IMR-90 (cell line): ENCODE data around the gene OR51A7. TPM values are rescaled to one million over a fixed set of nuclear protein-coding genes. Genes with fewer than 3 reads are reported as not detected.

Experiments used
- ATAC-seq: fragments of 200-7000 bp; cut with Tn5 transposase; 2 replicates; pipeline ENCODE4 v1.9.1; 2020; ENCODE audit warnings: low read depth, mild to moderate bottlenecking, moderate library complexity
- BruUV-seq: library from RNA; stranded (reverse); fragments of 400-500 nt; replicated peaks from 2 replicates; lab custom pipeline; 2021; lab: Mats Ljungman, UMichigan
- CTCF ChIA-PET: fragments of 300-600 bp; formaldehyde crosslinking; extraction: SDS; loops from one replicate; lab custom pipeline; 2021; ENCODE audit warnings: antibody characterized with exemption; lab: Yijun Ruan, JAX
- POLR2A ChIA-PET: fragments of 300-600 bp; sonication (Branson Sonifier 250); formaldehyde crosslinking; loops from one replicate; lab custom pipeline; 2022; ENCODE audit warnings: antibody characterized with exemption; ENCODE audit not compliant: unreplicated experiment; lab: Charles Lee
- DNase-seq: peaks from one replicate; pipeline ENCODE4 v3.0.0; 2013
- H2AFZ ChIP-seq: replicated peaks from 2 replicates; pipeline ENCODE3; 2013; ENCODE audit warnings: low read length, mild to moderate bottlenecking; ENCODE audit not compliant: poor library complexity
- H2AK5ac ChIP-seq: 2 replicates; pipeline ENCODE4 v1.6.1; 2013; ENCODE audit warnings: low read depth, low read length, inconsistent platforms
- H2AK9ac ChIP-seq: replicated peaks from 2 replicates; pipeline ENCODE3; 2013; ENCODE audit warnings: mild to moderate bottlenecking, low read depth, low read length, moderate library complexity; ENCODE audit not compliant: poor library complexity
- H2BK120ac ChIP-seq: 2 replicates; pipeline ENCODE4 v1.6.1; 2013; ENCODE audit warnings: low read depth, low read length, inconsistent platforms
- H2BK15ac ChIP-seq: 3 replicates; pipeline ENCODE4 v1.6.1; 2013; ENCODE audit warnings: low read depth, low read length, inconsistent platforms
- H2BK20ac ChIP-seq: 2 replicates; pipeline ENCODE4 v1.6.1; 2013; ENCODE audit warnings: low read depth, mild to moderate bottlenecking, inconsistent platforms, low read length, moderate library complexity
- H2BK5ac ChIP-seq: 2 replicates; pipeline ENCODE4 v1.6.1; 2013; ENCODE audit warnings: mild to moderate bottlenecking, low read depth, low read length, inconsistent platforms; ENCODE audit not compliant: poor library complexity, severe bottlenecking
- H3K14ac ChIP-seq: replicated peaks from 2 replicates; pipeline ENCODE4 v1.6.1; 2013; ENCODE audit warnings: low read depth, low read length, inconsistent platforms
- H3K18ac ChIP-seq: 2 replicates; pipeline ENCODE4 v1.6.1; 2013; ENCODE audit warnings: low read depth, low read length, control low read depth
- H3K23ac ChIP-seq: 2 replicates; pipeline ENCODE4 v1.6.1; 2013; ENCODE audit warnings: low read depth, low read length, inconsistent platforms
- H3K27ac ChIP-seq: 2 replicates; pipeline ENCODE4 v1.5.1; 2013; ENCODE audit warnings: mild to moderate bottlenecking, control low read depth, low read length; ENCODE audit not compliant: insufficient read depth
- H3K27me3 ChIP-seq: 2 replicates; pipeline ENCODE4 v1.6.1; 2013; ENCODE audit warnings: low read length; ENCODE audit not compliant: control insufficient read depth, insufficient read depth
- H3K36me3 ChIP-seq: 2 replicates; pipeline ENCODE4 v1.6.1; 2013; ENCODE audit warnings: low read length, mixed read lengths; ENCODE audit not compliant: control insufficient read depth, insufficient read depth
- H3K4ac ChIP-seq: 2 replicates; pipeline ENCODE4 v1.6.1; 2013; ENCODE audit warnings: low read depth, low read length, inconsistent platforms
- H3K4me1 ChIP-seq: 2 replicates; pipeline ENCODE4 v1.6.1; 2013; ENCODE audit warnings: low read length, mixed read lengths; ENCODE audit not compliant: control insufficient read depth, insufficient read depth
- H3K4me2 ChIP-seq: 2 replicates; pipeline ENCODE4 v1.6.1; 2013; ENCODE audit warnings: low read depth, mild to moderate bottlenecking, control low read depth, low read length, moderate library complexity
- H3K4me3 ChIP-seq: 2 replicates; pipeline ENCODE4 v1.5.1; 2013; ENCODE audit warnings: low read depth, mild to moderate bottlenecking, control low read depth, low read length, moderate library complexity; ENCODE audit not compliant: insufficient read depth
- H3K56ac ChIP-seq: 2 replicates; pipeline ENCODE4 v1.6.1; 2013; ENCODE audit warnings: low read length, inconsistent platforms; ENCODE audit not compliant: insufficient read depth; ENCODE audit errors: extremely low read depth
- H3K79me1 ChIP-seq, 2 experiments: 2 replicates each; pipeline ENCODE4 v1.6.1; 2013; ENCODE audit warnings: low read length in 2 of 2, inconsistent platforms in 1 of 2, low read depth in 1 of 2
- H3K9ac ChIP-seq: 2 replicates; pipeline ENCODE4 v1.6.1; 2013; ENCODE audit warnings: low read depth, low read length, control low read depth
- H3K9me1 ChIP-seq: 2 replicates; pipeline ENCODE4 v1.6.1; 2013; ENCODE audit warnings: low read length, inconsistent platforms; ENCODE audit not compliant: insufficient read depth
- H3K9me3 ChIP-seq: 2 replicates; pipeline ENCODE4 v1.6.1; 2013; ENCODE audit warnings: low read length; ENCODE audit not compliant: control insufficient read depth, insufficient read depth
- H4K20me1 ChIP-seq: 2 replicates; pipeline ENCODE4 v1.6.1; 2013; ENCODE audit warnings: low read length, inconsistent platforms; ENCODE audit not compliant: insufficient read depth
- H4K5ac ChIP-seq: 2 replicates; pipeline ENCODE4 v1.6.1; 2013; ENCODE audit warnings: mild to moderate bottlenecking, low read depth, low read length, control low read depth
- H4K8ac ChIP-seq, 2 experiments: 2 replicates each; pipeline ENCODE4 v1.6.1; 2013; ENCODE audit warnings: low read depth in 2 of 2, low read length in 2 of 2, control low read depth in 1 of 2, inconsistent platforms in 1 of 2
- H4K91ac ChIP-seq: 2 replicates; pipeline ENCODE4 v1.6.1; 2013; ENCODE audit warnings: low read depth, low read length, inconsistent platforms; ENCODE audit not compliant: insufficient read depth
- BHLHE40 ChIP-seq: fragments of 150-350 bp; IDR thresholded peaks from 2 replicates; pipeline ENCODE4 v1.6.1; 2016; ENCODE audit warnings: mild to moderate bottlenecking, low read depth, low read length
- FOS ChIP-seq: fragments of 150-350 bp; IDR thresholded peaks from 2 replicates; pipeline ENCODE4 v1.6.1; 2016; ENCODE audit warnings: low read depth, low read length
- MAFK ChIP-seq: IDR thresholded peaks from 2 replicates; pipeline ENCODE4 v1.6.1; 2012; ENCODE audit warnings: low read depth, low read length, improper control_type of control experiment
- NFE2L2 ChIP-seq: fragments of 150-350 bp; IDR thresholded peaks from 2 replicates; pipeline ENCODE4 v1.6.1; 2016; ENCODE audit warnings: low read depth, mild to moderate bottlenecking, low read length
- RFX5 ChIP-seq: IDR thresholded peaks from 2 replicates; pipeline ENCODE4 v1.8.0; 2012; ENCODE audit warnings: low read depth, mild to moderate bottlenecking, low read length, moderate library complexity
- WGBS, 2 experiments: methylation state at CpG; one replicate each; pipeline versions ENCODE4 v1.1.5 to v1.1.7; 2013; ENCODE audit warnings: missing lambda C conversion rate in 2 of 2; ENCODE audit not compliant: insufficient read length in 1 of 2; ENCODE audit errors: extremely low coverage in 2 of 2; 5-methylcytosine and 5-hydroxymethylcytosine counted together
- dilution Hi-C: fragments of 300-500 bp; cut with HindIII; formaldehyde crosslinking; loops from one replicate; pipeline ENCODE4 v1.14.3; 2018; ENCODE audit warnings: low sequenced_read_pairs; ENCODE audit not compliant: unreplicated experiment
- in situ Hi-C: fragments of 300-500 bp; cut with MboI; formaldehyde crosslinking; loops from 3 replicates; pipeline ENCODE4 v1.14.3; 2019; ENCODE audit warnings: low sequenced_read_pairs, inconsistent platforms, mixed read lengths
- intact Hi-C: fragments of 100-400 bp; cut with micrococcal nuclease; formaldehyde crosslinking; loops from 2 replicates; pipeline ENCODE4 v1.10.0; 2022
- polyA plus RNA-seq, 3 experiments: library from polyadenylated mRNA; depleted of rRNA; stranded (reverse); fragments of >200 nt; gene quantifications; 2 replicates each; pipeline ENCODE4 v1.2.3, GENCODE V29; 2012; ENCODE audit warnings: low replicate concordance in 1 of 3
- total RNA-seq: library from RNA; depleted of rRNA; stranded (reverse); fragments of >200 nt; gene quantifications from 2 replicates; pipeline ENCODE4 v1.2.3, GENCODE V29; 2012
- TF ChIP-seq, protein P1 (sequence below): fragments of 150-350 bp; IDR thresholded peaks from 2 replicates; pipeline ENCODE4 v1.6.1; 2017; ENCODE audit warnings: mild to moderate bottlenecking, antibody characterized with exemption, low read length, low read depth
- TF ChIP-seq, protein P2 (sequence below): fragments of 150-350 bp; IDR thresholded peaks from 2 replicates; pipeline ENCODE4 v1.6.1; 2016; ENCODE audit warnings: low read depth, mild to moderate bottlenecking, low read length, moderate library complexity, borderline replicate concordance

OR51A7 gene
- total and polyA plus RNA-seq, 2 of the 4 experiments (the other 2 are of a cell fraction): not detected

DNA sequence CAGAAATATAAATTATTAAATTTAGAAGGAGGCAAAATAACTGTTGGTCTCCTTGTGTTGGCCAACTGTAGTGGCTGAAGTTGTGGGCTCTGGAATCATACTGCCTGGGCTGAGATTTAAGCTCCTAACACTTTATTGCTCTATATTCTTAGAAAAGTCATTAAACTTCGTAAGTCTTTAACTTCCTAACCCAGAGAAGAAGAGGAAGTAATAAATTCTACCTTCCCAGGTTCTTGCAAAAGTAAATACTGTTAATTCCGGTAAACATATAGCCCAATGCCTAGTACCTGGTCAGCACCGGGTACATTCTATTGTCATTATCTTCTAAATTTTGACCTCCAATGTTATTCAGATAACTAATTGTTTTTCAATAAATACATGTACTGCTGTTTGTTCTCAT is 17.4 kb upstream of the OR51A7 start:
- no peak overlapping the region for H3K14ac ChIP-seq
- no peak overlapping the region for H3K4me3 ChIP-seq
- no TSS peak for BruUV-seq
- no peak overlapping the region for H2BK5ac ChIP-seq
- H4K8ac ChIP-seq: no peak overlapping the region
- ChIA-PET CTCF (no interaction called here), POLR2A (no interaction called here)
- H3K27ac ChIP-seq: no peak overlapping the region
- H4K20me1 ChIP-seq: no peaks in the 10 kb centered on the region
- ATAC-seq (no peak), DNase-seq (no peak)
- TF ChIP-seq MAFK: no peak
- TF ChIP-seq, protein P1, sequence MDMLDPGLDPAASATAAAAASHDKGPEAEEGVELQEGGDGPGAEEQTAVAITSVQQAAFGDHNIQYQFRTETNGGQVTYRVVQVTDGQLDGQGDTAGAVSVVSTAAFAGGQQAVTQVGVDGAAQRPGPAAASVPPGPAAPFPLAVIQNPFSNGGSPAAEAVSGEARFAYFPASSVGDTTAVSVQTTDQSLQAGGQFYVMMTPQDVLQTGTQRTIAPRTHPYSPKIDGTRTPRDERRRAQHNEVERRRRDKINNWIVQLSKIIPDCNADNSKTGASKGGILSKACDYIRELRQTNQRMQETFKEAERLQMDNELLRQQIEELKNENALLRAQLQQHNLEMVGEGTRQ: no peak
- TF ChIP-seq NFE2L2: no peak
- no peak for TF ChIP-seq BHLHE40
- no peak for TF ChIP-seq FOS
- TF ChIP-seq, protein P2, sequence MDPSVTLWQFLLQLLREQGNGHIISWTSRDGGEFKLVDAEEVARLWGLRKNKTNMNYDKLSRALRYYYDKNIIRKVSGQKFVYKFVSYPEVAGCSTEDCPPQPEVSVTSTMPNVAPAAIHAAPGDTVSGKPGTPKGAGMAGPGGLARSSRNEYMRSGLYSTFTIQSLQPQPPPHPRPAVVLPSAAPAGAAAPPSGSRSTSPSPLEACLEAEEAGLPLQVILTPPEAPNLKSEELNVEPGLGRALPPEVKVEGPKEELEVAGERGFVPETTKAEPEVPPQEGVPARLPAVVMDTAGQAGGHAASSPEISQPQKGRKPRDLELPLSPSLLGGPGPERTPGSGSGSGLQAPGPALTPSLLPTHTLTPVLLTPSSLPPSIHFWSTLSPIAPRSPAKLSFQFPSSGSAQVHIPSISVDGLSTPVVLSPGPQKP: no peak
- TF ChIP-seq RFX5: no peak
- H4K91ac ChIP-seq: no peak overlapping the region
- no peak overlapping the region for H2BK20ac ChIP-seq
- no peak overlapping the region for H3K4me2 ChIP-seq
- no peak overlapping the region for H3K56ac ChIP-seq
- no peak overlapping the region for H3K4ac ChIP-seq
- no peaks in the 10 kb centered on the region; the same call in 1 of the 2 replicates for H3K4me1 ChIP-seq
- no peak overlapping the region for H3K23ac ChIP-seq
- H3K18ac ChIP-seq: no peak overlapping the region
- WGBS, 2 experiments: no CpG with 5 or more reads among the region's 3 CpGs
- no peaks in the 10 kb centered on the region for H3K79me1 ChIP-seq
- H3K27me3 ChIP-seq: no peaks in the 10 kb centered on the region
- H4K5ac ChIP-seq: no peak overlapping the region
- no peak overlapping the region for H2BK120ac ChIP-seq
- in situ Hi-C loops: no loop called here
- dilution Hi-C loops: no loop called here
- no peaks in the 10 kb centered on the region for H3K9me3 ChIP-seq
- no peak overlapping the region for H2AK9ac ChIP-seq
- no peak overlapping the region for H2AK5ac ChIP-seq
- no peak overlapping the region for H2AFZ ChIP-seq
- no peak overlapping the region for H2BK15ac ChIP-seq
- intact Hi-C loops: no loop called here
- peaks cover 5% of the 10 kb centered on the region for H3K9me1 ChIP-seq
- H3K9ac ChIP-seq: no peak overlapping the region
- H3K36me3 ChIP-seq: no peaks in the 10 kb centered on the region
